ENCODE results near the gene ZNF385A.

ZNF385A gene

GRCh38 chr12:54394281-54394719 is 9.8 kb upstream of the ZNF385A start:
- DNase-seq (no peak), ATAC-seq (replicated peaks) (no peak)
- Mint-ChIP-seq H3K27me3 (no peaks in the 10 kb centered on the region), H3K27ac (peak overlapping the region; percentile 51 to 68), H3K36me3 (ENCODE audit: insufficient read depth) (peaks cover 55% of the 10 kb centered on the region), H3K4me3 (no peak overlapping the region), H3K4me1 (ENCODE audit: low read depth in 2 of 2) (peaks cover 19 to 25% of the 10 kb centered on the region in 2 donors), H3K9me3 (no peaks in the 10 kb centered on the region)

GRCh38 chr12:54393743-54394142 is 9.2 kb upstream of the ZNF385A start:
- no peaks in the 10 kb centered on the region for H3K27me3 Mint-ChIP-seq
- no peak overlapping the region for H3K4me3 Mint-ChIP-seq
- H3K36me3 Mint-ChIP-seq (ENCODE audit: insufficient read depth), result peaks cover 50% of the 10 kb centered on the region
- DNase-seq, result no peak
- H3K27ac Mint-ChIP-seq, result peak overlapping the region; percentile 51 to 68
- H3K4me1 Mint-ChIP-seq (ENCODE audit: low read depth in 2 of 2), result peaks cover 16 to 23% of the 10 kb centered on the region in 2 donors
- H3K9me3 Mint-ChIP-seq, result no peaks in the 10 kb centered on the region
- no peak for ATAC-seq (replicated peaks)

GRCh38 chr12:54393207-54393609 is 8.7 kb upstream of the ZNF385A start:
- H3K9me3 Mint-ChIP-seq, result no peaks in the 10 kb centered on the region
- H3K36me3 Mint-ChIP-seq (ENCODE audit: insufficient read depth), result peaks cover 44% of the 10 kb centered on the region
- ATAC-seq (replicated peaks), result no peak
- peak overlapping the region in 1 of 2 donors; percentile 68 for H3K27ac Mint-ChIP-seq
- no peak overlapping the region for H3K4me3 Mint-ChIP-seq
- DNase-seq, result no peak
- peaks cover 16 to 23% of the 10 kb centered on the region in 2 donors for H3K4me1 Mint-ChIP-seq (ENCODE audit: low read depth in 2 of 2)
- H3K27me3 Mint-ChIP-seq, result no peaks in the 10 kb centered on the region

GRCh38 chr12:54392485-54393206 is 8.1 kb upstream of the ZNF385A start:
- Mint-ChIP-seq H3K4me3 (peak overlapping the region; percentile 62 to 77), H3K4me1 (ENCODE audit: low read depth in 2 of 2) (peaks cover 16 to 23% of the 10 kb centered on the region in 2 donors), H3K36me3 (ENCODE audit: insufficient read depth) (peaks cover 39% of the 10 kb centered on the region), H3K27me3 (no peaks in the 10 kb centered on the region), H3K27ac (peak overlapping the region in 1 of 2 donors; percentile 2), H3K9me3 (no peaks in the 10 kb centered on the region)
- DNase-seq, result no peak
- ATAC-seq (replicated peaks), result no peak

DNA sequence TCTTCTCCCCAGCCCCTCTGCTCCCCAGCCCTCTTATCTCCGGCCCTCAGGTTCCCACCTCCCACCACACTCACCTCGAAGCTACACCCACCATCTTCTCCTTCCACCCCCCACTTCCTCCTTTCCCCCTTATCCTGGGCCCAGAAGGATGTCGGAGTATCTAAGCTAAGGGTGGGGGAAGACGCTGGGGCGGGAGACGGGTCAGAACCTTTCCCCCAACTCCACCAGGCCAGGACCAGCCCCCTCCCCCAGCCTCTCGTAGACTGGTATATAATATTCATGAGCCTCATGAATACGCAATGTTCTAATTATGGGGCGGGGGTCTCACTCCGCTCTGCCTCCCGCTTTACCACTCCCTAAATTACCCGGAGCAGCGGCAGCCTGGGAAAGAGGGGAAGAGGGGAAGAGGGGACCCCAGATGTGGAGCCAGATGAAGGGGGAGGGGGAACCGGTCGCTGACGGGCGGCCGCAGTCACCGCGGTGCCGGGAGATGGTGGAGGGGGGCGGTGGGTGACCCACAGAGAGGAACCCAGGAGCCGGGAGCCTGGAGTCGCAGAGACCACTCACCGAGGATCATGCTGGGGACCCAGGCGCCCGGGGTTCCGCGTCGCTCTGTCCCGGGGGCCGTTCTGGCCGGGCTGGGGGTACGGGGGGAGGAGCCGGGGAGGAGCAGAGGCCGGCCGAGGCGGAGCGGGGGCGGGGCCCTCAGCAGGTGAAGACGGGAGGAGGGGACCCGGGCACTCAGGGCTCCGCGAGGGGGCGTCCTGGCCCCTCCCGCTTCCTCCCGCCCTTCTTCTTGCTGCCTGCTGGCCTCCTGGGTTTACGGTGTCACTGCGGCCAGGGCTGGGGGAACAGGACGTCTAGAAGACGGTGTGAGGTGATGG is 6.4 kb upstream of the ZNF385A start:
- peak overlapping the region; percentile 62 to 77 for H3K4me3 Mint-ChIP-seq
- ATAC-seq (replicated peaks) (peak; percentile 89), DNase-seq (peak; percentile 57 to 62 (median 57))
- H3K27me3 Mint-ChIP-seq, result no peaks in the 10 kb centered on the region
- H3K36me3 Mint-ChIP-seq (ENCODE audit: insufficient read depth), result peaks cover 21% of the 10 kb centered on the region
- H3K27ac Mint-ChIP-seq, result peak overlapping the region in 1 of 2 donors; percentile 39
- H3K9me3 Mint-ChIP-seq, result no peaks in the 10 kb centered on the region
- peaks cover 16 to 22% of the 10 kb centered on the region in 2 donors for H3K4me1 Mint-ChIP-seq (ENCODE audit: low read depth in 2 of 2)

- Mint-ChIP-seq H3K36me3 (ENCODE audit: insufficient read depth) (peaks cover 14% of the 10 kb centered on the region), H3K9me3 (no peaks in the 10 kb centered on the region), H3K4me1 (ENCODE audit: low read depth in 2 of 2) (peaks cover 16 to 22% of the 10 kb centered on the region in 2 donors), H3K27ac (peak overlapping the region in 1 of 2 donors; percentile 39), H3K27me3 (no peaks in the 10 kb centered on the region), H3K4me3 (peak overlapping the region; percentile 62 to 77)
- ATAC-seq (replicated peaks) (no peak), DNase-seq (no peak)
Observed at GRCh38 chr12:54390176-54390667, 5.7 kb upstream of the ZNF385A start.

GRCh38 chr12:54389607-54390175 is 5.2 kb upstream of the ZNF385A start:
- Mint-ChIP-seq H3K4me1 (ENCODE audit: low read depth in 2 of 2) (peaks cover 16 to 22% of the 10 kb centered on the region in 2 donors), H3K36me3 (ENCODE audit: insufficient read depth) (peaks cover 9% of the 10 kb centered on the region), H3K27ac (peak overlapping the region in 1 of 2 donors; percentile 39), H3K4me3 (peak overlapping the region; percentile 62 to 77), H3K9me3 (no peaks in the 10 kb centered on the region), H3K27me3 (no peaks in the 10 kb centered on the region)
- ATAC-seq (replicated peaks) (no peak), DNase-seq (no peak)

GRCh38 chr12:54389134-54389508 is 4.6 kb upstream of the ZNF385A start:
- Mint-ChIP-seq H3K4me3 (peak overlapping the region in 1 of 2 donors; percentile 77), H3K27ac (peak overlapping the region in 1 of 2 donors; percentile 39), H3K4me1 (ENCODE audit: low read depth in 2 of 2) (peaks cover 15 to 19% of the 10 kb centered on the region in 2 donors), H3K9me3 (no peaks in the 10 kb centered on the region), H3K36me3 (ENCODE audit: insufficient read depth) (peaks cover 7% of the 10 kb centered on the region), H3K27me3 (no peaks in the 10 kb centered on the region)
- DNase-seq, result no peak
- no peak for ATAC-seq (replicated peaks)

- Mint-ChIP-seq H3K36me3 (ENCODE audit: insufficient read depth) (peaks cover 7% of the 10 kb centered on the region), H3K27me3 (no peaks in the 10 kb centered on the region), H3K9me3 (no peaks in the 10 kb centered on the region), H3K4me1 (ENCODE audit: low read depth in 2 of 2) (peaks cover 9 to 15% of the 10 kb centered on the region in 2 donors), H3K4me3 (no peak overlapping the region), H3K27ac (peak overlapping the region in 1 of 2 donors; percentile 38)
- no peak for ATAC-seq (replicated peaks)
- DNase-seq, result no peak
Observed at GRCh38 chr12:54388237-54389133, 4.0 kb upstream of the ZNF385A start.

DNA sequence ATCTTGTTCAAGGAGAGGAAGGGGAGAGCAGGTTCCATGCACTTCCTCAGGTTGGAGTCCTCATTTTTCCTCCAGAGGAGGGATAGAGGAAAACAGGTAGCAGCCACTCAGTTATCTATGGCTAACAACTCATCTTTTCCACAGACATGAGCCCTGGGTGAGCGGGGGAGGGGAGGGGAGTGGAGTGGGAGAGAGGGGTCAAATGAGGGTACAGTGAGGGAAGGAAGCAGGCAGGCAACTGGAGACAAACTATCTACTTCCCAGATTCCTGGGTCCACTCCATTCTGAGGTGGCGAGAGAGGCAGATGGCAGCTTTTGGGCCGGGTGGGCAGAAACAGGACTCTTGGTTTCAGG is 2.6 kb upstream of the ZNF385A start:
- peaks cover 4% of the 10 kb centered on the region for H3K36me3 Mint-ChIP-seq (ENCODE audit: insufficient read depth)
- ATAC-seq (replicated peaks) (no peak), DNase-seq (no peak)
- no peaks in the 10 kb centered on the region for H3K27me3 Mint-ChIP-seq
- peak overlapping the region in 1 of 2 donors; percentile 9 for H3K27ac Mint-ChIP-seq
- no peak overlapping the region for H3K4me3 Mint-ChIP-seq
- H3K4me1 Mint-ChIP-seq (ENCODE audit: low read depth in 2 of 2), result peaks cover 8 to 13% of the 10 kb centered on the region in 2 donors
- no peaks in the 10 kb centered on the region for H3K9me3 Mint-ChIP-seq

DNA sequence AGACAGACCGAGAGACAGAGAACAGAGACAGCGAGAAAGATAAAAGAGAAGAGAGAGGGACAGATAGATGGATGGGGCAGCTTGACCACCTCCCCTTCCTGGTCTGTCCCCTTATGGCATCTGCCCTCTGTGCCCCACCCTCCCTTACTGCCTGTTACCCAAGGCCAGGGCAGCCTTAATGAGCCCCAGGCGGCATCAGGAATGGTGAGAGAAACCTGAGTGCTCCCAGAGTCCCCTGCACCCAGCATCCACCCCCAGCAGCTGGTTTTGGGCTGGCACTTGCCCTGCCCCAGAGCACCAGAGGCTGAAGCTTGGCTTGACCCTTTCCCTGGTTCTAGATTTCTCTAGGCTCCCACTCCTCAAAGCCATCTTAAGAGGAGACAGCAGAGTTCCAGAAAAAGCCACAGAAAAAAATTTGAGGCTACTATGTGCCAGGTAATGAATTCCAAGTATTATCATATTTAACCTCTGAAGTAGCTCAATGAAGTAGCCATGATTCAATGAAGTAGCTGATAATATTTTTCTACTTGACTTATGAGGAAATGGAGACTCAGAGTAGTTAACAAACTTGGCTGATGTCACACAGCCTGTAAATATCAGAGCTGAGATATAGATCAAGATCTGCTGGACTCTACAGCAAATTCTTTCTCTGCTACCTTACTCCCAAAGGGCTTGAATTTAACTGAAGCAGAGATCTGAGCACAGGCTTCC is 2.0 kb upstream of the ZNF385A start:
- Mint-ChIP-seq H3K27me3 (no peaks in the 10 kb centered on the region), H3K36me3 (ENCODE audit: insufficient read depth) (peaks cover under 1% of the 10 kb centered on the region), H3K27ac (peak overlapping the region in 1 of 2 donors; percentile 9), H3K4me1 (ENCODE audit: low read depth in 2 of 2) (peaks cover 4 to 9% of the 10 kb centered on the region in 2 donors), H3K9me3 (no peaks in the 10 kb centered on the region), H3K4me3 (no peak overlapping the region)
- no peak for DNase-seq
- no peak for ATAC-seq (replicated peaks)

DNA sequence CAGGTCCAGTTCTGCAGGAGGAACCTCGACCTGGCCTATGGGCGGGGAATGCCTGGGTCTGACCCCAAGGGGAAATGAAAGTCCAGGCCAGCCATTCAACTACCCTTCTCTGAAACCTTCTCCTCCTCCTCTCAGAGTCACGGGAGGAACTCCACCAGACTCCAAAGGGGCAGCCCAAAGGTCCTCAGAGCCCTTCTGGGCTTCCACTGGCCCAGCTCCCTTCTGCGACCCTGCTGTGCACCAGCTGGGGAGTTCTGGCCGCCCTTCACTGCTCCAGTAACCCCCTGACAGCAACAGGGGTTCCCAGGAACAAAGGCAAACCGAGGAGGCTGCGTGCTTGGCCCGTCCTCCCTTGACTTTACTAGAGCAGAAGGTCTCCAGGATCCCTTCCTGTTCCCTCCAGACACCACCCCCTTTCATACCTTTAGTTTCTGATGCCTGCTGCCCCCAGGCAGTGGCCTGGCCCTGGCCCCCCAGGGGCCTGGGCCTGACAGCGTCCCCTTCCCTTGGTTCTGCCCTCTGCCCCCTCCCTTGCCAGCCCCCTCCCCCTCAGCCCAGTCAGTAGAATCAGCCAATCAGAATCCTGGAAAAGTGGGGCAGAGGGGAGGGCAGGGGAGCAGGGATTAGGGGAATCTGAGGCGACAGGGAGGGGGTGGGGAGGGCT is 850 bp upstream of the ZNF385A start:
- Mint-ChIP-seq H3K4me1 (ENCODE audit: low read depth in 2 of 2) (peaks cover 0 to 4% of the 10 kb centered on the region in 2 donors), H3K27me3 (no peaks in the 10 kb centered on the region), H3K27ac (no peak overlapping the region), H3K4me3 (no peak overlapping the region), H3K9me3 (no peaks in the 10 kb centered on the region), H3K36me3 (ENCODE audit: insufficient read depth) (no peaks in the 10 kb centered on the region)
- ATAC-seq (replicated peaks), result no peak
- no peak for DNase-seq

All from effector memory CD8-positive, alpha-beta T cell (primary cell).